Astrocyte (in vitro differentiated cells and primary cell): ENCODE results near the gene PCDHGA8. TPM values are rescaled to one million over a fixed set of nuclear protein-coding genes. Genes with fewer than 3 reads are reported as not detected.

Experiments
- DNase-seq: peaks from one replicate; pipeline ENCODE4 v3.0.0-alpha.2; 2010; ENCODE audit warnings: low read depth
- FAIRE-seq: peaks from 2 replicates; lab custom pipeline; 2011; peaks lifted over from hg19 to GRCh38; lab: Jason Lieb, UNC
- H2AFZ ChIP-seq: 2 replicates; pipeline ENCODE4 v1.6.0; 2012; ENCODE audit warnings: low read depth, low read length, inconsistent platforms
- H3K27ac ChIP-seq: 2 replicates; pipeline ENCODE4 v1.5.1; 2011; ENCODE audit warnings: low read depth, low read length, inconsistent platforms
- H3K27me3 ChIP-seq: 2 replicates; pipeline ENCODE4 v1.6.0; 2011; ENCODE audit warnings: low read length, inconsistent platforms; ENCODE audit not compliant: insufficient read depth
- H3K36me3 ChIP-seq: 2 replicates; pipeline ENCODE4 v1.5.1; 2011; ENCODE audit warnings: low read length, inconsistent platforms; ENCODE audit not compliant: insufficient read depth
- H3K4me1 ChIP-seq: 2 replicates; pipeline ENCODE4 v1.5.1; 2011; ENCODE audit warnings: low read length, inconsistent platforms; ENCODE audit not compliant: insufficient read depth
- H3K4me2 ChIP-seq: 2 replicates; pipeline ENCODE4 v1.6.0; 2012; ENCODE audit warnings: low read length, inconsistent platforms
- H3K4me3 ChIP-seq: 2 replicates; pipeline ENCODE4 v1.5.1; 2011; ENCODE audit warnings: low read depth, mild to moderate bottlenecking, low read length, inconsistent platforms; ENCODE audit not compliant: insufficient read depth
- H3K79me2 ChIP-seq: 2 replicates; pipeline ENCODE4 v1.6.0; 2012; ENCODE audit warnings: mild to moderate bottlenecking, low read length, inconsistent platforms; ENCODE audit not compliant: insufficient read depth
- H3K9ac ChIP-seq: 2 replicates; pipeline ENCODE4 v1.6.0; 2012; ENCODE audit warnings: mild to moderate bottlenecking, low read length, inconsistent platforms
- H3K9me3 ChIP-seq: 2 replicates; pipeline ENCODE4 v1.5.1; 2012; ENCODE audit warnings: low read depth, mild to moderate bottlenecking, low read length, inconsistent platforms; ENCODE audit not compliant: insufficient read depth
- H4K20me1 ChIP-seq: 2 replicates; pipeline ENCODE4 v1.6.0; 2012; ENCODE audit warnings: low read length, inconsistent platforms; ENCODE audit not compliant: insufficient read depth
- H3K27ac Mint-ChIP-seq: one replicate; pipeline ENCODE4 v1.8.0; 2021; ENCODE audit warnings: mild to moderate bottlenecking, mixed read lengths; ENCODE audit not compliant: unreplicated experiment
- H3K27me3 Mint-ChIP-seq: one replicate; pipeline ENCODE4 v1.8.0; 2021; ENCODE audit warnings: low read depth, mixed read lengths; ENCODE audit not compliant: unreplicated experiment
- H3K36me3 Mint-ChIP-seq: one replicate; pipeline ENCODE4 v1.8.0; 2021; ENCODE audit warnings: low read depth, mixed read lengths; ENCODE audit not compliant: unreplicated experiment
- H3K4me1 Mint-ChIP-seq: one replicate; pipeline ENCODE4 v1.8.0; 2021; ENCODE audit warnings: low read depth, mixed read lengths; ENCODE audit not compliant: unreplicated experiment
- H3K4me3 Mint-ChIP-seq: one replicate; pipeline ENCODE4 v1.8.0; 2021; ENCODE audit warnings: mild to moderate bottlenecking, moderate library complexity, mixed read lengths; ENCODE audit not compliant: unreplicated experiment
- H3K9me3 Mint-ChIP-seq: one replicate; pipeline ENCODE4 v1.8.0; 2021; ENCODE audit warnings: mild to moderate bottlenecking, mixed read lengths; ENCODE audit not compliant: unreplicated experiment
- EZH2 ChIP-seq: IDR thresholded peaks from 2 replicates; pipeline ENCODE4 v1.6.1; 2012; ENCODE audit warnings: mild to moderate bottlenecking, low read length, inconsistent platforms; ENCODE audit not compliant: insufficient read depth
- total RNA-seq: library from RNA; stranded (reverse); gene quantifications from 2 replicates; pipeline ENCODE4 v1.2.1, GENCODE V29; 2021
- TF ChIP-seq, protein P1 (sequence below): IDR thresholded peaks from 2 replicates; pipeline ENCODE4 v1.5.1; 2011; ENCODE audit warnings: low read depth, mild to moderate bottlenecking, inconsistent platforms, low read length, moderate library complexity; ENCODE audit not compliant: insufficient read depth

The PCDHGA8 gene
- total RNA-seq, 1 donor from 2014 or later = 1.0 TPM

DNA sequence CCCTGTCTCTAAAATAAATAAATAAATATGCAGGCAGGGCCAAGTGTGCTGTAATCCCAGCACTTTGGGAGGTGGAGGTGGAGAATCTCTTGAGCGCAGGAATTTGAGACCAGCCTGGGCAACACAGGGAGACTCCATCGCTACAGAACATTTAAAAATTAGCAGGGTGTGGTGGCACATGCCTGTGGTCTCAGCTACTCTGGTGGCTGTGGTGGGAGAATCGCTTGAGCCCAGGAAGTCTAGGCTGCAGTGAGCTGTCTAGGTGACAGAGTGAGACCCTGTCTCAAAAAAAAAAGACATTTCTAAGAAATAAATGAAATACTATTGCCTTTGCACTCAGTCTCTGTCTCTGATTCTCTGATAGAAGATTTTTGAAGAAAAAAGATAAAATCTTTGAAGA is 19.1 kb downstream of the PCDHGA8 start:
- DNase-seq (no peak), FAIRE-seq (no peak)
- TF ChIP-seq EZH2 = no peak
- TF ChIP-seq, protein P1, sequence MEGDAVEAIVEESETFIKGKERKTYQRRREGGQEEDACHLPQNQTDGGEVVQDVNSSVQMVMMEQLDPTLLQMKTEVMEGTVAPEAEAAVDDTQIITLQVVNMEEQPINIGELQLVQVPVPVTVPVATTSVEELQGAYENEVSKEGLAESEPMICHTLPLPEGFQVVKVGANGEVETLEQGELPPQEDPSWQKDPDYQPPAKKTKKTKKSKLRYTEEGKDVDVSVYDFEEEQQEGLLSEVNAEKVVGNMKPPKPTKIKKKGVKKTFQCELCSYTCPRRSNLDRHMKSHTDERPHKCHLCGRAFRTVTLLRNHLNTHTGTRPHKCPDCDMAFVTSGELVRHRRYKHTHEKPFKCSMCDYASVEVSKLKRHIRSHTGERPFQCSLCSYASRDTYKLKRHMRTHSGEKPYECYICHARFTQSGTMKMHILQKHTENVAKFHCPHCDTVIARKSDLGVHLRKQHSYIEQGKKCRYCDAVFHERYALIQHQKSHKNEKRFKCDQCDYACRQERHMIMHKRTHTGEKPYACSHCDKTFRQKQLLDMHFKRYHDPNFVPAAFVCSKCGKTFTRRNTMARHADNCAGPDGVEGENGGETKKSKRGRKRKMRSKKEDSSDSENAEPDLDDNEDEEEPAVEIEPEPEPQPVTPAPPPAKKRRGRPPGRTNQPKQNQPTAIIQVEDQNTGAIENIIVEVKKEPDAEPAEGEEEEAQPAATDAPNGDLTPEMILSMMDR = no peak
- no peak overlapping the region for H3K27ac ChIP-seq
- no peaks in the 10 kb centered on the region for H3K4me1 ChIP-seq
- no peaks in the 10 kb centered on the region for H3K27me3 Mint-ChIP-seq
- H3K79me2 ChIP-seq = no peaks in the 10 kb centered on the region
- H3K9ac ChIP-seq = no peak overlapping the region
- peaks cover 18% of the 10 kb centered on the region for H3K36me3 Mint-ChIP-seq
- peak overlapping the region; percentile 49 for H3K27ac Mint-ChIP-seq
- H3K4me2 ChIP-seq = no peak overlapping the region
- peaks cover 9% of the 10 kb centered on the region for H3K4me1 Mint-ChIP-seq
- no peaks in the 10 kb centered on the region for H3K27me3 ChIP-seq
- H4K20me1 ChIP-seq = peaks cover 3% of the 10 kb centered on the region
- H3K36me3 ChIP-seq = no peaks in the 10 kb centered on the region
- no peak overlapping the region for H3K4me3 ChIP-seq
- no peak overlapping the region for H2AFZ ChIP-seq
- H3K4me3 Mint-ChIP-seq = peak overlapping the region; percentile 74
- H3K9me3 Mint-ChIP-seq = peaks cover 13% of the 10 kb centered on the region
- H3K9me3 ChIP-seq = peaks cover 34% of the 10 kb centered on the region

DNA sequence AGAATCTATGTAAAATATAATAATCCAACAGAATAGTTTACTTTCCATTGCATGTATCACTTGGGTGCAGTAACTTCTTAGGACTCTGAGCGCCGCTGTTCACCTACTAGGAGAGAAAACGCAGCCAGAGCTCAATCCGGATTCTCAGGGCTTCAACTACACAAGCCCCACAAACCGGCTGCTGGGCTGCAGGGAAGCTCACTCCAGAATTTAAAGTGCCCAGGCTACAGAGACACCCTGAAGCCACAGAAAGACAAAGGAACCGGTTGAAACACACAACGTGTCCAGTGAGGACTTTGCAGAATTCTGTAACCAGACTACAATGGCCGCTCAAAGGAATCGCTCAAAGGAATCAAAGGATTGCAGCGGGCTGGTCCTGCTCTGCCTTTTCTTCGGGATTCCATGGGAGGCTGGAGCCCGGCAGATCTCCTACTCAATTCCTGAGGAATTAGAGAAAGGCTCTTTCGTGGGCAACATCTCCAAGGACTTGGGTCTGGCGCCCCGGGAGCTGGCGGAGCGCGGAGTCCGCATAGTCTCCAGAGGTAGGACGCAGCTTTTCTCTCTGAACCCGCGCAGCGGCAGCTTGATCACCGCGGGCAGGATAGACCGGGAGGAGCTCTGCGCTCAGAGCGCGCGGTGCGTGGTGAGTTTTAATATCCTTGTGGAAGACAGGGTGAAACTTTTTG is 20.6 kb downstream of the PCDHGA8 start, which contains the start of gene PCDHGA10:
Gene PCDHGA10, plus strand, starts transcription at position 134 of the 686 bp plus-strand sequence. Its CDS starts 189 bp downstream, at position 323.
- Mint-ChIP-seq H3K4me3 (peak within 1 kb of the TSS; percentile 93), H3K36me3 (peaks cover 23% of the 10 kb centered on the region), H3K4me1 (peaks cover 13% of the 10 kb centered on the region), H3K27ac (peak within 1 kb of the TSS; percentile 91), H3K9me3 (peaks cover 16% of the 10 kb centered on the region), H3K27me3 (no peaks in the 10 kb centered on the region)
- peak within 1 kb of the TSS; percentile 61 for H3K9ac ChIP-seq
- H3K4me2 ChIP-seq = peak within 1 kb of the TSS; percentile 73
- peaks cover 3% of the 10 kb centered on the region for H4K20me1 ChIP-seq
- H3K9me3 ChIP-seq = peaks cover 33% of the 10 kb centered on the region
- no peaks in the 10 kb centered on the region for H3K79me2 ChIP-seq
- DNase-seq (peak; percentile 47), FAIRE-seq (no peak)
- H3K4me3 ChIP-seq = peak within 1 kb of the TSS; percentile 55
- no peaks in the 10 kb centered on the region for H3K4me1 ChIP-seq
- no peaks in the 10 kb centered on the region for H3K36me3 ChIP-seq
- H3K27me3 ChIP-seq = no peaks in the 10 kb centered on the region
- H3K27ac ChIP-seq = no peak within 1 kb of the TSS
- H2AFZ ChIP-seq = peak within 1 kb of the TSS; percentile 50
- TF ChIP-seq, protein P1 = peak; percentile 71
- no peak for TF ChIP-seq EZH2

DNA sequence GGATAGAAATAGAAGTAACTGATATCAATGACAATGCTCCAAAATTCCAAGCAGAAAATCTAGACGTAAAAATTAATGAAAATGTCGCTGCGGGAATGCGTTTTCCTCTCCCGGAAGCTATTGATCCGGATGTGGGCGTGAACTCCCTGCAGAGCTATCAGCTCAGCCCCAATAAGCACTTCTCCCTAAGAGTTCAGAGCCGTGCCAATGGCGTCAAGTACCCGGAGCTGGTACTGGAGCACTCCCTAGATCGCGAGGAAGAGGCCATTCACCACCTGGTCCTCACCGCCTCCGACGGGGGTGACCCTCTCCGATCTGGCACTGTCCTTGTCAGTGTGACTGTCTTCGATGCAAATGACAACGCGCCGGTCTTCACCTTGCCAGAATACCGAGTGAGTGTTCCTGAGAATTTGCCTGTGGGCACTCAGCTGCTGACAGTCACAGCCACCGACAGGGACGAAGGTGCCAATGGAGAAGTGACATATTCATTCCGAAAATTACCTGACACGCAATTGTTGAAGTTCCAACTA is 21.2 kb downstream of the PCDHGA8 start:
- FAIRE-seq = no peak
- H3K27ac Mint-ChIP-seq = peak overlapping the region; percentile 91

More for the DNA sequence above, 21.2 kb downstream of the PCDHGA8 start:
- H3K27ac ChIP-seq = no peak overlapping the region
- H3K9me3 Mint-ChIP-seq = peaks cover 20% of the 10 kb centered on the region
- H2AFZ ChIP-seq = no peak overlapping the region
- H3K9me3 ChIP-seq = peaks cover 34% of the 10 kb centered on the region
- no peaks in the 10 kb centered on the region for H3K36me3 ChIP-seq
- no peaks in the 10 kb centered on the region for H3K79me2 ChIP-seq
- H3K27me3 ChIP-seq = no peaks in the 10 kb centered on the region
- H3K27me3 Mint-ChIP-seq = no peaks in the 10 kb centered on the region
- peaks cover 15% of the 10 kb centered on the region for H3K4me1 Mint-ChIP-seq
- peaks cover 29% of the 10 kb centered on the region for H3K36me3 Mint-ChIP-seq
- peak overlapping the region; percentile 61 for H3K9ac ChIP-seq
- peaks cover 3% of the 10 kb centered on the region for H4K20me1 ChIP-seq
- no peaks in the 10 kb centered on the region for H3K4me1 ChIP-seq
- H3K4me3 ChIP-seq = peak overlapping the region; percentile 55
- peak overlapping the region; percentile 73 for H3K4me2 ChIP-seq
- peak overlapping the region; percentile 93 for H3K4me3 Mint-ChIP-seq
- DNase-seq = no peak
- TF ChIP-seq EZH2 = no peak
- TF ChIP-seq, protein P1 = no peak
